Ectodermal cell (in vitro differentiated cells): ENCODE results near the gene RANGAP1.
A peak's percentile ranks its signal among the peaks of the same experiment; 100 is the strongest.

ENCODE experiments used
- H3K27ac ChIP-seq: 2 replicates; pipeline ENCODE4 v1.7.0; 2013; ENCODE audit warnings: mild to moderate bottlenecking, low read depth, low read length; ENCODE audit not compliant: insufficient read depth, poor library complexity, severe bottlenecking
- H3K27me3 ChIP-seq: 2 replicates; pipeline ENCODE4 v1.7.0; 2013; ENCODE audit warnings: mild to moderate bottlenecking, low read length; ENCODE audit not compliant: insufficient read depth, control insufficient read depth, poor library complexity, severe bottlenecking
- H3K36me3 ChIP-seq: one replicate; pipeline ENCODE4 v1.7.0; 2013; ENCODE audit warnings: low read length; ENCODE audit not compliant: control insufficient read depth, insufficient read depth
- H3K4me1 ChIP-seq: one replicate; pipeline ENCODE4 v1.7.0; 2013; ENCODE audit warnings: low read length; ENCODE audit not compliant: control insufficient read depth, insufficient read depth
- H3K4me3 ChIP-seq: 2 replicates; pipeline ENCODE4 v1.7.0; 2013; ENCODE audit warnings: low read depth, low read length, control low read depth; ENCODE audit not compliant: insufficient read depth
- H3K9me3 ChIP-seq: 2 replicates; pipeline ENCODE4 v1.7.0; 2013; ENCODE audit warnings: mild to moderate bottlenecking, low read length, moderate library complexity; ENCODE audit not compliant: control insufficient read depth
- WGBS, 2 experiments: methylation state at CpG; one replicate each; pipeline ENCODE4 v1.1.7; 2013; ENCODE audit warnings: missing lambda C conversion rate in 2 of 2; 5-methylcytosine and 5-hydroxymethylcytosine counted together

Gene RANGAP1

DNA sequence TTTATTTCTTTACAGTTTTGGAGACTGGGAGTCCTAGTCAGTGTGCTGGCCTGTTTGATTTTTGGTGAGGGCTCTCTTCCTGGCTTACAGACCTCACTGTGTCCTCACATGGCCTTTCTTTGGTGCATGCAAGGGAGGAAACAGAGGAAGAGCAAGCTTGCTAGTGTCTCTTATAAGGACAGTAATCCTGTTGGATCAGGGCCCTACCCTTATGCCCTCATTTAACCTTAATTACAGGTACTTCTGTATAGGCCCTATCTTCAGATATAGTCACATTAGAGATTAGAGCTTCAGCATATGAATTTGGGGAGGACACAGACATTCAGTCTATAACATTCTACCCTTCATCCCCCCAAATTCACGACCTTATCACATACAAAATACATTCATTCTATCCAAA lies 29.6 kb upstream of the RANGAP1 start:
- 78 to 92% methylated on average over 1 of the region's 1 CpG for WGBS, 2 experiments
- H3K4me1 ChIP-seq, result no peaks in the 10 kb centered on the region
- H3K4me3 ChIP-seq, result no peak overlapping the region
- H3K9me3 ChIP-seq, result no peaks in the 10 kb centered on the region
- H3K27ac ChIP-seq, result no peak overlapping the region
- peaks cover 1% of the 10 kb centered on the region for H3K36me3 ChIP-seq
- H3K27me3 ChIP-seq, result no peaks in the 10 kb centered on the region

- Histone ChIP-seq H3K9me3 (no peaks in the 10 kb centered on the region), H3K4me3 (no peak overlapping the region), H3K27ac (no peak overlapping the region), H3K4me1 (no peaks in the 10 kb centered on the region), H3K27me3 (no peaks in the 10 kb centered on the region), H3K36me3 (no peaks in the 10 kb centered on the region)
- 94 to 96% methylated on average over 7 to 8 of the region's 8 CpGs for WGBS, 2 experiments
These were observed 28.8 kb upstream of the RANGAP1 start for GRCh38 chr22:41314821-41315220.

DNA sequence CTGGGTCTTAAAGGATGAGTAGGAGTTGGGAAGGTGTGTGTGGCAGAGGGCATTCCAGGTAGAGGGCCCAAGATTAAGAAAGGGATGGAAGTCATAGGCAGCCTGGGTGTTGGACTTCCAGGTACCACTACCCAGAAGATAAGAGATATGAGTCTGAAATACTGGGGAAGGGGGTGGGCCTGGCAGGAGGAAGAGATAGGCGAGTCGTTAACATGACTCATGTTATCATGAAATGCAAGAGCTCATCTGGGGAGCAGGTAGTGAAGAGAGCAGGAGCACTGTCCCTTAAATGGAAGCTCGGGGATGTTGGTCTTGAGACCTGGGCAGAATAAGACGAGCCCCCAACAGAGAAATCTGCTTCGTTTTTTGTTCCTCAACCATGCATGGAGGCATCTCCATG lies 25.5 kb upstream of the RANGAP1 start:
- no peaks in the 10 kb centered on the region for H3K27me3 ChIP-seq
- H3K27ac ChIP-seq, result no peak overlapping the region
- 73 to 80% methylated on average over 5 of the region's 5 CpGs for WGBS, 2 experiments
- H3K4me1 ChIP-seq, result no peaks in the 10 kb centered on the region
- no peak overlapping the region for H3K4me3 ChIP-seq
- no peaks in the 10 kb centered on the region for H3K9me3 ChIP-seq
- peaks cover 3% of the 10 kb centered on the region for H3K36me3 ChIP-seq

DNA sequence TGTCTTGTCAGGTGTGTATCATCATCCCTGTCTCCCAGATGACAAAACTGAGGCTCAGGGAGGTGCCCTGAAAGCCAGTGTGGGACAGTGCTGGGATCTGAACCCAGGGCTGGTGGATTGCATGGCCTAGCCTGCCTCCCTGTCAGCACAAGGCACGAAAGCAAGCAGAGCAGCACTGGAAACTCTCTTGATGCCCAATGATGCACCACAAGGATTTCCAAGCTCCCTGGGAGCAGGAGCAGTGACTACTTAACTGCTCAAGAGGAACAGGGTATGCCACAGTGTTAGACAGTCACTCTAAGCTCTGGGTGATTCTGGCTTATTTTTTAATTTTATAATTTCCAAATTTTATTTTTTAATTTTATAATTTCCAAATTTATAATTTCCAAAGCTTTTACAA lies 24.3 kb upstream of the RANGAP1 start:
- no peaks in the 10 kb centered on the region for H3K9me3 ChIP-seq
- 94 to 95% methylated on average over 1 of the region's 1 CpG for WGBS, 2 experiments
- H3K27me3 ChIP-seq, result no peaks in the 10 kb centered on the region

GRCh38 chr22:41308544-41308947 lies 22.6 kb upstream of the RANGAP1 start:
- no peaks in the 10 kb centered on the region for H3K4me1 ChIP-seq
- WGBS, 2 experiments, result 92% methylated on average over 7 of the region's 7 CpGs
- no peak overlapping the region for H3K4me3 ChIP-seq
- peaks cover 3% of the 10 kb centered on the region for H3K36me3 ChIP-seq
- no peaks in the 10 kb centered on the region for H3K9me3 ChIP-seq
- no peaks in the 10 kb centered on the region for H3K27me3 ChIP-seq
- H3K27ac ChIP-seq, result no peak overlapping the region

More for the DNA sequence above, 24.3 kb upstream of the RANGAP1 start:
- no peaks in the 10 kb centered on the region for H3K4me1 ChIP-seq
- no peak overlapping the region for H3K27ac ChIP-seq
- H3K4me3 ChIP-seq, result no peak overlapping the region
- peaks cover 3% of the 10 kb centered on the region for H3K36me3 ChIP-seq

GRCh38 chr22:41308054-41308453 lies 22.1 kb upstream of the RANGAP1 start:
- no peaks in the 10 kb centered on the region for H3K9me3 ChIP-seq
- H3K27me3 ChIP-seq, result no peaks in the 10 kb centered on the region
- no peak overlapping the region for H3K4me3 ChIP-seq
- 64 to 66% methylated on average over 3 of the region's 3 CpGs for WGBS, 2 experiments
- peaks cover 3% of the 10 kb centered on the region for H3K36me3 ChIP-seq
- H3K4me1 ChIP-seq, result no peaks in the 10 kb centered on the region
- no peak overlapping the region for H3K27ac ChIP-seq

DNA sequence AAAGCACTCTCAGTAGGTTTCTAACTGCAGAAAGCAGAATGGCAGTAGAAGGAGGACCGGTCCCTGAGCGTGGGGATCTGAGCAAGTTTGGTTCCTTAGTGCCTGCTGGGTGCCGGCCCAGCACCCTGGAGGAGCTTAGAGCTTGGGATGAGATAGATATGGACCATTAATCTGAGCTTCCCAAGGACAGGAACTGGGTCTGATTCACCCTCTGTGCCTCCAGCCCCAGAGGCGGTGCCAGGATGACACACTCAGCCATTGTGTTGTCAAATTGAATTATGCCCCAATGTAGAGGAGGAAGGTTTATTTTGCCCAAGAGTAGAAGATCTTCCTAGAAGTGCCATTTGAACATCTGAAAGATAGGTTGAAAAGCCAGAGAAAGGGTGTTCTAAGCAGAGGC lies 19.7 kb upstream of the RANGAP1 start:
- Histone ChIP-seq H3K27me3 (no peaks in the 10 kb centered on the region), H3K9me3 (no peaks in the 10 kb centered on the region)

GRCh38 chr22:41302811-41303210 lies 16.8 kb upstream of the RANGAP1 start:
- H3K4me3 ChIP-seq, result peak overlapping the region; percentile 86
- H3K27ac ChIP-seq, result no peak overlapping the region
- no peaks in the 10 kb centered on the region for H3K36me3 ChIP-seq
- no peaks in the 10 kb centered on the region for H3K27me3 ChIP-seq
- H3K4me1 ChIP-seq, result peaks cover 13% of the 10 kb centered on the region
- no peaks in the 10 kb centered on the region for H3K9me3 ChIP-seq
- WGBS, 2 experiments, result 37 to 41% methylated on average over 5 of the region's 5 CpGs

More for the DNA sequence above, 19.7 kb upstream of the RANGAP1 start:
- H3K4me1 ChIP-seq, result peaks cover 11% of the 10 kb centered on the region
- 95 to 96% methylated on average over 4 of the region's 4 CpGs for WGBS, 2 experiments
- no peak overlapping the region for H3K27ac ChIP-seq
- H3K4me3 ChIP-seq, result no peak overlapping the region
- peaks cover 3% of the 10 kb centered on the region for H3K36me3 ChIP-seq

DNA sequence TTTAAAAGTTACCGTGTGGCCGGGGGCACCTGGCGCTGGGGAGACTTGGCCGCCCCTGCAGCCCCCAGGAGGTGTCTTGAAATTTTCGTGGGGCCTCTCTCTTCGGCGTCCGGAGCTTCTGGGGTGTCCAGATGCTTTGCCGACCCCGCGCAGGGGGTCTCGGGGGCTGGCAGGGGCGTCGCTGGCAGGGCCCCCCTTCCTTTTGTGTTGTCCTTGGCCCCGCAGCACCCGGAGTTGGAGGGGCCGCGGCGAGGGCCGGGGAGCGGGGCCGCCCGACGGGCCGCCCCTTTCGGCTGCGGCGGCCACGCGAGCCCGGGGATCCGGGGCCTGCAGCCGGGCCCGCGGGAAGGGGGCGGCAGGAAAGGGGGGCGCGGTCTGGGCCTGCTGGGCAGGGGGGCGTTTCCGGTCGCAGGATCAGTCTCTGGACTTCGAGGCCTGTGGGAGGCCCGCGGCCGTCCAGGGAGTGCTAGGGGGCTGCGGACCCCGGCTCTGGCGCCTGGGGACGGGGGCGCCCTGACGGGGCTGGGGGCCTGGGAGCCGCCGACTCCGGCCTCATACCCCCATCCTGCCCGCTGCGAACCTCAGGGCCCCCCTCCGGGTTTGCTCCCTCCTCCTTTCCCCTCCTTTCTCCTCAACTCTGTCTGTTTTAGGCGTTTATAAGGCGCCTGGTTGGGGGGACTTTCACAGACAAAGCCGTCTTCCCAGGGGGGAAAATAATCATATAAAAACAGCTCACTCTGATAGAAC lies 16.2 kb upstream of the RANGAP1 start:
- Histone ChIP-seq H3K27me3 (no peaks in the 10 kb centered on the region), H3K36me3 (no peaks in the 10 kb centered on the region), H3K4me3 (peak overlapping the region; percentile 86), H3K9me3 (no peaks in the 10 kb centered on the region), H3K4me1 (peaks cover 13% of the 10 kb centered on the region), H3K27ac (no peak overlapping the region)
- 0 to 1% methylated on average over 60 of the region's 60 CpGs for WGBS, 2 experiments

- peak within 1 kb of the TSS; percentile 26 for H3K27ac ChIP-seq
- H3K36me3 ChIP-seq, result no peaks in the 10 kb centered on the region
- H3K4me3 ChIP-seq, result peak within 1 kb of the TSS; percentile 86
- no peaks in the 10 kb centered on the region for H3K27me3 ChIP-seq
- no peaks in the 10 kb centered on the region for H3K9me3 ChIP-seq
- peaks cover 13% of the 10 kb centered on the region for H3K4me1 ChIP-seq
- WGBS, 2 experiments, result 0 to 1% methylated on average over 69 to 72 of the region's 74 CpGs
These were observed 15.4 kb upstream of the RANGAP1 start, which contains the start of gene ZC3H7B for GRCh38 chr22:41301085-41302020. Gene ZC3H7B, plus strand, starts transcription at chr22:41301525. Its CDS starts 19,136 bp downstream, at chr22:41320661.
